Measurements from ENCODE around the gene COLQ.

- TF ChIP-seq, protein P1, sequence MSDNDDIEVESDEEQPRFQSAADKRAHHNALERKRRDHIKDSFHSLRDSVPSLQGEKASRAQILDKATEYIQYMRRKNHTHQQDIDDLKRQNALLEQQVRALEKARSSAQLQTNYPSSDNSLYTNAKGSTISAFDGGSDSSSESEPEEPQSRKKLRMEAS (IDR thresholded peaks at IDR 0.05), result no peak
- TF ChIP-seq, protein P2, sequence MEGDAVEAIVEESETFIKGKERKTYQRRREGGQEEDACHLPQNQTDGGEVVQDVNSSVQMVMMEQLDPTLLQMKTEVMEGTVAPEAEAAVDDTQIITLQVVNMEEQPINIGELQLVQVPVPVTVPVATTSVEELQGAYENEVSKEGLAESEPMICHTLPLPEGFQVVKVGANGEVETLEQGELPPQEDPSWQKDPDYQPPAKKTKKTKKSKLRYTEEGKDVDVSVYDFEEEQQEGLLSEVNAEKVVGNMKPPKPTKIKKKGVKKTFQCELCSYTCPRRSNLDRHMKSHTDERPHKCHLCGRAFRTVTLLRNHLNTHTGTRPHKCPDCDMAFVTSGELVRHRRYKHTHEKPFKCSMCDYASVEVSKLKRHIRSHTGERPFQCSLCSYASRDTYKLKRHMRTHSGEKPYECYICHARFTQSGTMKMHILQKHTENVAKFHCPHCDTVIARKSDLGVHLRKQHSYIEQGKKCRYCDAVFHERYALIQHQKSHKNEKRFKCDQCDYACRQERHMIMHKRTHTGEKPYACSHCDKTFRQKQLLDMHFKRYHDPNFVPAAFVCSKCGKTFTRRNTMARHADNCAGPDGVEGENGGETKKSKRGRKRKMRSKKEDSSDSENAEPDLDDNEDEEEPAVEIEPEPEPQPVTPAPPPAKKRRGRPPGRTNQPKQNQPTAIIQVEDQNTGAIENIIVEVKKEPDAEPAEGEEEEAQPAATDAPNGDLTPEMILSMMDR (IDR thresholded peaks at IDR 0.05; ENCODE audit: low read depth, low read length, missing input control), result no peak
- TF ChIP-seq YY1 (IDR thresholded peaks at IDR 0.05) (no peak), TAF1 (conservative IDR thresholded peaks at IDR 0.05) (no peak), ZBTB33 (IDR thresholded peaks at IDR 0.05) (no peak), RAD21 (IDR thresholded peaks at IDR 0.05) (no peak)
These were observed 43.4 kb downstream of the COLQ start for GRCh38 chr3:15477951-15478639.
